Measurements from ENCODE around the gene DNAH11. TPM values are rescaled to one million over a fixed set of nuclear protein-coding genes. Genes with fewer than 3 reads are reported as not detected.
"Not testable (repeated sequence)": the region's sequence is repeated elsewhere in the genome, so short reads cannot be mapped to it uniquely, and the experiment has no call there.

DNAH11 gene
- total RNA-seq, 1 donor from 2014 or later, result 3.4 TPM

- H3K27ac ChIP-seq, result no peak overlapping the region
- H3K4me1 ChIP-seq, result no peaks in the 10 kb centered on the region
- DNase-seq (no peak), ATAC-seq (no peak)
- H3K4me3 ChIP-seq, result no peak overlapping the region
- no peaks in the 10 kb centered on the region for H3K9me3 ChIP-seq
- no peaks in the 10 kb centered on the region for H3K36me3 ChIP-seq
- no peaks in the 10 kb centered on the region for H3K27me3 ChIP-seq
- no peak for TF ChIP-seq CTCF (IDR thresholded peaks at IDR 0.05)
- intact Hi-C loops (cut with DNase I), result no loop called here
Observed at GRCh38 chr7:21730399-21730798, 187.6 kb downstream of the DNAH11 start.

GRCh38 chr7:21731977-21732376, 189.1 kb downstream of the DNAH11 start:
- intact Hi-C loops (cut with DNase I), result no loop called here
- no peaks in the 10 kb centered on the region for H3K36me3 ChIP-seq
- H3K4me3 ChIP-seq, result no peak overlapping the region
- TF ChIP-seq CTCF (IDR thresholded peaks at IDR 0.05), result no peak
- no peaks in the 10 kb centered on the region for H3K4me1 ChIP-seq
- H3K27me3 ChIP-seq, result no peaks in the 10 kb centered on the region
- DNase-seq, result no peak
- H3K9me3 ChIP-seq, result no peaks in the 10 kb centered on the region
- no peak overlapping the region for H3K27ac ChIP-seq
- no peak for ATAC-seq

- H3K4me1 ChIP-seq; H3K9me3 ChIP-seq; intact Hi-C loops (cut with DNase I); H3K36me3 ChIP-seq; H3K27ac ChIP-seq; DNase-seq; ATAC-seq; H3K27me3 ChIP-seq; H3K4me3 ChIP-seq: not testable (repeated sequence)
Observed at GRCh38 chr7:21732956-21733355, 190.1 kb downstream of the DNAH11 start.

GRCh38 chr7:21733837-21734236, 191.0 kb downstream of the DNAH11 start:
- no peak overlapping the region for H3K4me3 ChIP-seq
- H3K9me3 ChIP-seq, result no peaks in the 10 kb centered on the region
- H3K27ac ChIP-seq, result no peak overlapping the region
- ATAC-seq (no peak), DNase-seq (no peak)
- no peaks in the 10 kb centered on the region for H3K27me3 ChIP-seq
- H3K36me3 ChIP-seq, result no peaks in the 10 kb centered on the region
- intact Hi-C loops (cut with DNase I), result no loop called here
- no peaks in the 10 kb centered on the region for H3K4me1 ChIP-seq
- TF ChIP-seq CTCF (IDR thresholded peaks at IDR 0.05), result no peak

GRCh38 chr7:21743493-21743892, 200.7 kb downstream of the DNAH11 start:
- ATAC-seq, result no peak
- no peak overlapping the region for H3K4me3 ChIP-seq
- intact Hi-C loops (cut with DNase I), result no loop called here
- no peak for DNase-seq
- TF ChIP-seq CTCF (IDR thresholded peaks at IDR 0.05), result no peak
- H3K36me3 ChIP-seq, result no peaks in the 10 kb centered on the region
- H3K4me1 ChIP-seq, result no peaks in the 10 kb centered on the region
- no peaks in the 10 kb centered on the region for H3K27me3 ChIP-seq
- no peak overlapping the region for H3K27ac ChIP-seq
- no peaks in the 10 kb centered on the region for H3K9me3 ChIP-seq

- H3K27ac ChIP-seq, result no peak overlapping the region
- H3K4me3 ChIP-seq, result no peak overlapping the region
- no peaks in the 10 kb centered on the region for H3K9me3 ChIP-seq
- DNase-seq (no peak), ATAC-seq (no peak)
- no peaks in the 10 kb centered on the region for H3K36me3 ChIP-seq
- intact Hi-C loops (cut with DNase I), result no loop called here
- no peaks in the 10 kb centered on the region for H3K27me3 ChIP-seq
- no peaks in the 10 kb centered on the region for H3K4me1 ChIP-seq
- TF ChIP-seq CTCF (IDR thresholded peaks at IDR 0.05), result no peak
Observed at GRCh38 chr7:21746949-21747348, 204.1 kb downstream of the DNAH11 start.

Data from upper lobe of right lung (tissue), 1 donor.